GM06990 (cell line): ENCODE results near the gene PRKCA.

Experiments used
- DNase-seq: peaks from one replicate; pipeline ENCODE4 v3.0.0-alpha.2; 2011; ENCODE audit not compliant: insufficient read length; ENCODE audit errors: extremely low read depth
- H3K27me3 ChIP-seq: replicated peaks from 2 replicates; pipeline ENCODE4 v1.6.0; 2011; ENCODE audit warnings: low read length; ENCODE audit not compliant: control insufficient read depth, insufficient read depth
- H3K36me3 ChIP-seq: 2 replicates; pipeline ENCODE4 v1.5.1; 2011; ENCODE audit warnings: low read length; ENCODE audit not compliant: control insufficient read depth, insufficient read depth
- H3K4me3 ChIP-seq: replicated peaks from 2 replicates; pipeline ENCODE4 v1.5.1; 2011; ENCODE audit warnings: low read depth, mild to moderate bottlenecking, control low read depth, low read length
- TF ChIP-seq, protein P1 (sequence below): IDR thresholded peaks from 2 replicates; pipeline ENCODE4 v1.5.1; 2011; ENCODE audit warnings: low read length, control low read depth, mild to moderate bottlenecking, inconsistent platforms; ENCODE audit not compliant: insufficient read depth, poor library complexity, severe bottlenecking

PRKCA gene

DNA sequence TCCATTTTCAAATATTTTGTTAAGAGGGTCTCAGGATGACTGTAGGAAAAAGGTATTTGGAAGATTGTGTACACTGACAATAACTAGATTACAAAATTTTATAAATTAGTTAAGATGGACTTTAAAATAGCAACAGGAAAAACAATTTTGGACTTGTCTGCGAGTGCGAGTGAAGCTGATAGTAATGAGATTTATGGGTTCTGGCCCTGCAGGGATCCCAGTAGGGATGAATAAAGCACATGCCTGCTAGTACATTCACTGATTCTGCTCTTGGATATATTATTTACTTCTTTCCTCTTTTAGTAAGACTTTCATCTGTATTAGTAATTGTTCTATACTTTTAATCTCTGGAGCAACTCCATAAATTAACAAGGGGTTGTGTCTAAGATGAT, 28.2 kb downstream of the PRKCA start:
- H3K27me3 ChIP-seq: no peaks in the 10 kb centered on the region
- TF ChIP-seq, protein P1, sequence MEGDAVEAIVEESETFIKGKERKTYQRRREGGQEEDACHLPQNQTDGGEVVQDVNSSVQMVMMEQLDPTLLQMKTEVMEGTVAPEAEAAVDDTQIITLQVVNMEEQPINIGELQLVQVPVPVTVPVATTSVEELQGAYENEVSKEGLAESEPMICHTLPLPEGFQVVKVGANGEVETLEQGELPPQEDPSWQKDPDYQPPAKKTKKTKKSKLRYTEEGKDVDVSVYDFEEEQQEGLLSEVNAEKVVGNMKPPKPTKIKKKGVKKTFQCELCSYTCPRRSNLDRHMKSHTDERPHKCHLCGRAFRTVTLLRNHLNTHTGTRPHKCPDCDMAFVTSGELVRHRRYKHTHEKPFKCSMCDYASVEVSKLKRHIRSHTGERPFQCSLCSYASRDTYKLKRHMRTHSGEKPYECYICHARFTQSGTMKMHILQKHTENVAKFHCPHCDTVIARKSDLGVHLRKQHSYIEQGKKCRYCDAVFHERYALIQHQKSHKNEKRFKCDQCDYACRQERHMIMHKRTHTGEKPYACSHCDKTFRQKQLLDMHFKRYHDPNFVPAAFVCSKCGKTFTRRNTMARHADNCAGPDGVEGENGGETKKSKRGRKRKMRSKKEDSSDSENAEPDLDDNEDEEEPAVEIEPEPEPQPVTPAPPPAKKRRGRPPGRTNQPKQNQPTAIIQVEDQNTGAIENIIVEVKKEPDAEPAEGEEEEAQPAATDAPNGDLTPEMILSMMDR: no peak
- no peaks in the 10 kb centered on the region for H3K36me3 ChIP-seq
- no peak for DNase-seq
- no peak overlapping the region for H3K4me3 ChIP-seq

DNA sequence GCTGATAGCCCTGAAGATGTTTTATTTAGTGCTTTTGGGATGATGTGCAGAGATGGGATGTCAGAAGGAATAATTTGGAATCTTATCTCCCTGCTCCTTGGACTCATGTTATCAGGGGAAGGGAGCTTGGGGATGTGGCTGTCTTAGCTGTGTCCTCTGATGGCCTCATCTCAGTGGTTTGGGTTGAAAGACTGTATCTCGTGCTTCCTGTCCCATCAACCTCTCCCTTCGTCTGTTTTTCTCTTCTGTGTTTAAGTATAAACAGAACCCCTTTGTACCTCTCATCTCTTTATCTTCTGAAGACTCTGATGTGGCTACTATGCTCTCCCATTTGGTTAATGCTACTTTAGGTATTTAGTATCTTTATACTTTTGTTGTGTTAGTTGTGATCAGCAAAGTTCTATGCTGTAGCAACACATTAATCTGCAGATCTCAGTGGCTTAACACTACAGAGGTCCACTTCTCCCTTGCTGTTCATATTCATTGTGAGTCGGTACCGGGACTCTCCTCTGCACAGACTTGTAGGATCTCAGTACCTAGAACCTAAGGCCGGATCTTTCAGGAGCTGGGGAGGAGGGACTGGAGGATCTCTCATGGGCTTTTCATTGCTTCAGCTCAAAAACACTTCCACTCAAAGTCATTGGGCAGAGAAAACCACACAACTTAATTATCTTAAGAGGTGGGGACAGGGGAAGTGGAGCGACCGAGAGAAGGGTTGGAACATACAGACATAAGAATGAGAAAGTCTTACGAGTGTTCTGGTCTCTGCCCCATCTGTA, 28.8 kb downstream of the PRKCA start:
- TF ChIP-seq, protein P1: no peak

DNA sequence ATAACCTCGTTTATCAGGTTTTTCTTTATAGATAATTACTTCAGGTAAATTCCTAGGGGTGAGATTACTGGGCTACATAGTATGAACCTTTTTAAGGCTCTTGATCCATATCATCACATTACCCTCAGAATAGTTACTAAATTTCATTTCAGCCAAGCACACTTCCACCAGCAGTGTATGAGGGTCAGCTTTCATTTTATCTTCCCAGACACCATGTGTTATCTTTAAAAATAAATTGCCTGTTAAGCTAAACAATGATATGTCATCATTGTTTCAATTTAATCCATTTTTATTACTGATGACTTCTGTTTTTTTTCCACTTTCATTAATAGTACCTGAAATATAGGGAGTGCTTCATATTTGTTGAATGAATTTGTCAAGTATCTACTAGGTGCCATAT, 33.4 kb downstream of the PRKCA start:
- TF ChIP-seq, protein P1: no peak
- no peak overlapping the region for H3K4me3 ChIP-seq

More for the DNA sequence above, 28.8 kb downstream of the PRKCA start:
- Histone ChIP-seq H3K4me3 (no peak overlapping the region), H3K27me3 (no peaks in the 10 kb centered on the region), H3K36me3 (no peaks in the 10 kb centered on the region)
- no peak for DNase-seq

DNA sequence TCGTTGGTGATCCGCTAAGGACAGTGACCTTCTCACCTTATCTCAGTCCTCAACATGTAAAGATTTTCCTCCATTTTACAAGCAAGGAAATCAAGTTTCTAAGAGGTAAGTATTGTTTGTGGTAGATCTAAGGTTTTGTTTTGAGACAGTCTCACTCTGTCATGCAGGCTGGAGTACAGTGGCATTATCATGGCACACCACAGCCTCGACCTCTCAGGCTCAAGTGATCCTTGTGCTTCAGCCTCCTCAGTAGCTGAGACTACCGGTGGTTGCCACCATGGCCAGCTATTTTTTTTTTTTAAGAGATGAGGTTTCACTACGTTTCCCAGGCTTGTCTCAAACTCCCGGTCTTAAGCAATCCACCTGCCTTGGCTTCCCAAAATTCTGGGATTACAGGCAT, 34.9 kb downstream of the PRKCA start:
- no peak overlapping the region for H3K4me3 ChIP-seq
- H3K36me3 ChIP-seq: no peaks in the 10 kb centered on the region
- no peak for DNase-seq
- H3K27me3 ChIP-seq: no peaks in the 10 kb centered on the region; the same call in 1 of the 2 replicates
- TF ChIP-seq, protein P1: no peak

More for the DNA sequence above, 33.4 kb downstream of the PRKCA start:
- H3K27me3 ChIP-seq: no peaks in the 10 kb centered on the region; the same call in 1 of the 2 replicates
- DNase-seq: no peak
- H3K36me3 ChIP-seq: no peaks in the 10 kb centered on the region

DNA sequence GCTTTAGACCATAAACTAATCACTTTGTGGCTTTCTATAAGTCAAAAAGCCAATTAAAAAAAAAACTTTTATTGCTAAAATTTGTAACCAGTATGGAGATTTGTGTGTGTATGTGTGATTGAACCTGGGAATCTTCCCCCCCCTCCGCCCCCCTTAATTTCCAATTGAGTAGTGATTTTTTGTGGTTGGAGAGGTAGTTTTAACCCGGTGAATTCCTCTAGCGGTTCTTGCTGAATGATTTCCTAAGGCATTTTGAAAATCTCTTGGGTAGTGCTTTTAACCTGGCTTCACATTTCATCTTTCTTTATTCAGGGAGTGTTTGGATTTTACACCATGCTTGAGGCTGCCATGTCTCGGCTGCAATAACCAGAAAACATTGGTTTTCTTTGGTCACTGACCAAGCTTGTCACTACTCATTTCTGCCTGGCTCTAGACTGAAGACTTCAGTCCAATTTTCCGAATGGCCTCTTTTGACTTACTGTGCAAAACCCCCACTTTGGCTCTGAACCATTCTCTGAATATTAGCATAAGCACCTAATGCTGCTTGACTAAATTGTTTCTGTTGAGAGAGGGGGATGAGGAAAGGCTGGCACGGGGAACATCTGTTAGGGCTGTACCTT, 35.6 kb downstream of the PRKCA start:
- H3K4me3 ChIP-seq: no peak overlapping the region
- TF ChIP-seq, protein P1: no peak
- no peaks in the 10 kb centered on the region; the same call in 1 of the 2 replicates for H3K27me3 ChIP-seq
- DNase-seq: no peak
- H3K36me3 ChIP-seq: no peaks in the 10 kb centered on the region
